IMR-90 (cell line): ENCODE measurements around the gene SIGLEC9. TPM values are rescaled to one million over a fixed set of nuclear protein-coding genes. Genes with fewer than 3 reads are reported as not detected.

Experiments
- ATAC-seq: fragments of 200-7000 bp; cut with Tn5 transposase; 2 replicates; pipeline ENCODE4 v1.9.1; 2020; ENCODE audit warnings: low read depth, mild to moderate bottlenecking, moderate library complexity
- BruUV-seq: library from RNA; stranded (reverse); fragments of 400-500 nt; replicated peaks from 2 replicates; lab custom pipeline; 2021; lab: Mats Ljungman, UMichigan
- CTCF ChIA-PET: fragments of 300-600 bp; formaldehyde crosslinking; extraction: SDS; loops from one replicate; lab custom pipeline; 2021; ENCODE audit warnings: antibody characterized with exemption; lab: Yijun Ruan, JAX
- POLR2A ChIA-PET: fragments of 300-600 bp; sonication (Branson Sonifier 250); formaldehyde crosslinking; loops from one replicate; lab custom pipeline; 2022; ENCODE audit warnings: antibody characterized with exemption; ENCODE audit not compliant: unreplicated experiment; lab: Charles Lee
- DNase-seq: peaks from one replicate; pipeline ENCODE4 v3.0.0; 2013
- H2AFZ ChIP-seq: replicated peaks from 2 replicates; pipeline ENCODE3; 2013; ENCODE audit warnings: low read length, mild to moderate bottlenecking; ENCODE audit not compliant: poor library complexity
- H2AK5ac ChIP-seq: 2 replicates; pipeline ENCODE4 v1.6.1; 2013; ENCODE audit warnings: low read depth, low read length, inconsistent platforms
- H2AK9ac ChIP-seq: replicated peaks from 2 replicates; pipeline ENCODE3; 2013; ENCODE audit warnings: mild to moderate bottlenecking, low read depth, low read length, moderate library complexity; ENCODE audit not compliant: poor library complexity
- H2BK120ac ChIP-seq: 2 replicates; pipeline ENCODE4 v1.6.1; 2013; ENCODE audit warnings: low read depth, low read length, inconsistent platforms
- H2BK15ac ChIP-seq: 3 replicates; pipeline ENCODE4 v1.6.1; 2013; ENCODE audit warnings: low read depth, low read length, inconsistent platforms
- H2BK20ac ChIP-seq: 2 replicates; pipeline ENCODE4 v1.6.1; 2013; ENCODE audit warnings: low read depth, mild to moderate bottlenecking, inconsistent platforms, low read length, moderate library complexity
- H2BK5ac ChIP-seq: 2 replicates; pipeline ENCODE4 v1.6.1; 2013; ENCODE audit warnings: mild to moderate bottlenecking, low read depth, low read length, inconsistent platforms; ENCODE audit not compliant: poor library complexity, severe bottlenecking
- H3K14ac ChIP-seq: replicated peaks from 2 replicates; pipeline ENCODE4 v1.6.1; 2013; ENCODE audit warnings: low read depth, low read length, inconsistent platforms
- H3K18ac ChIP-seq: 2 replicates; pipeline ENCODE4 v1.6.1; 2013; ENCODE audit warnings: low read depth, low read length, control low read depth
- H3K23ac ChIP-seq: 2 replicates; pipeline ENCODE4 v1.6.1; 2013; ENCODE audit warnings: low read depth, low read length, inconsistent platforms
- H3K27ac ChIP-seq: 2 replicates; pipeline ENCODE4 v1.5.1; 2013; ENCODE audit warnings: mild to moderate bottlenecking, control low read depth, low read length; ENCODE audit not compliant: insufficient read depth
- H3K27me3 ChIP-seq: 2 replicates; pipeline ENCODE4 v1.6.1; 2013; ENCODE audit warnings: low read length; ENCODE audit not compliant: control insufficient read depth, insufficient read depth
- H3K36me3 ChIP-seq: 2 replicates; pipeline ENCODE4 v1.6.1; 2013; ENCODE audit warnings: low read length, mixed read lengths; ENCODE audit not compliant: control insufficient read depth, insufficient read depth
- H3K4ac ChIP-seq: 2 replicates; pipeline ENCODE4 v1.6.1; 2013; ENCODE audit warnings: low read depth, low read length, inconsistent platforms
- H3K4me1 ChIP-seq: 2 replicates; pipeline ENCODE4 v1.6.1; 2013; ENCODE audit warnings: low read length, mixed read lengths; ENCODE audit not compliant: control insufficient read depth, insufficient read depth
- H3K4me2 ChIP-seq: 2 replicates; pipeline ENCODE4 v1.6.1; 2013; ENCODE audit warnings: low read depth, mild to moderate bottlenecking, control low read depth, low read length, moderate library complexity
- H3K4me3 ChIP-seq: 2 replicates; pipeline ENCODE4 v1.5.1; 2013; ENCODE audit warnings: low read depth, mild to moderate bottlenecking, control low read depth, low read length, moderate library complexity; ENCODE audit not compliant: insufficient read depth
- H3K56ac ChIP-seq: 2 replicates; pipeline ENCODE4 v1.6.1; 2013; ENCODE audit warnings: low read length, inconsistent platforms; ENCODE audit not compliant: insufficient read depth; ENCODE audit errors: extremely low read depth
- H3K79me1 ChIP-seq, 2 experiments: 2 replicates each; pipeline ENCODE4 v1.6.1; 2013; ENCODE audit warnings: low read length in 2 of 2, inconsistent platforms in 1 of 2, low read depth in 1 of 2
- H3K9ac ChIP-seq: 2 replicates; pipeline ENCODE4 v1.6.1; 2013; ENCODE audit warnings: low read depth, low read length, control low read depth
- H3K9me1 ChIP-seq: 2 replicates; pipeline ENCODE4 v1.6.1; 2013; ENCODE audit warnings: low read length, inconsistent platforms; ENCODE audit not compliant: insufficient read depth
- H3K9me3 ChIP-seq: 2 replicates; pipeline ENCODE4 v1.6.1; 2013; ENCODE audit warnings: low read length; ENCODE audit not compliant: control insufficient read depth, insufficient read depth
- H4K20me1 ChIP-seq: 2 replicates; pipeline ENCODE4 v1.6.1; 2013; ENCODE audit warnings: low read length, inconsistent platforms; ENCODE audit not compliant: insufficient read depth
- H4K5ac ChIP-seq: 2 replicates; pipeline ENCODE4 v1.6.1; 2013; ENCODE audit warnings: mild to moderate bottlenecking, low read depth, low read length, control low read depth
- H4K8ac ChIP-seq, 2 experiments: 2 replicates each; pipeline ENCODE4 v1.6.1; 2013; ENCODE audit warnings: low read depth in 2 of 2, low read length in 2 of 2, control low read depth in 1 of 2, inconsistent platforms in 1 of 2
- H4K91ac ChIP-seq: 2 replicates; pipeline ENCODE4 v1.6.1; 2013; ENCODE audit warnings: low read depth, low read length, inconsistent platforms; ENCODE audit not compliant: insufficient read depth
- BHLHE40 ChIP-seq: fragments of 150-350 bp; IDR thresholded peaks from 2 replicates; pipeline ENCODE4 v1.6.1; 2016; ENCODE audit warnings: mild to moderate bottlenecking, low read depth, low read length
- CEBPB ChIP-seq: IDR thresholded peaks from 2 replicates; pipeline ENCODE4 v1.6.1; 2012; ENCODE audit warnings: low read depth, low read length, improper control_type of control experiment
- CHD1 ChIP-seq: IDR thresholded peaks from 2 replicates; pipeline ENCODE4 v1.6.1; 2012; ENCODE audit warnings: low read depth, low read length, improper control_type of control experiment
- ELK1 ChIP-seq: fragments of 150-350 bp; IDR thresholded peaks from 2 replicates; pipeline ENCODE4 v1.6.1; 2016; ENCODE audit warnings: low read depth, mild to moderate bottlenecking, low read length, moderate library complexity, borderline replicate concordance
- FOS ChIP-seq: fragments of 150-350 bp; IDR thresholded peaks from 2 replicates; pipeline ENCODE4 v1.6.1; 2016; ENCODE audit warnings: low read depth, low read length
- MAFK ChIP-seq: IDR thresholded peaks from 2 replicates; pipeline ENCODE4 v1.6.1; 2012; ENCODE audit warnings: low read depth, low read length, improper control_type of control experiment
- MAZ ChIP-seq: IDR thresholded peaks from 2 replicates; pipeline ENCODE4 v1.6.1; 2012; ENCODE audit warnings: low read depth, mild to moderate bottlenecking, low read length, improper control_type of control experiment, moderate library complexity, borderline replicate concordance
- MXI1 ChIP-seq: IDR thresholded peaks from 2 replicates; pipeline ENCODE4 v1.6.1; 2012; ENCODE audit warnings: low read depth, mild to moderate bottlenecking, low read length, moderate library complexity, borderline replicate concordance
- POLR2A ChIP-seq: IDR thresholded peaks from 2 replicates; pipeline ENCODE4 v1.6.1; 2012; ENCODE audit warnings: mild to moderate bottlenecking, low read depth, low read length
- RAD21 ChIP-seq: IDR thresholded peaks from 2 replicates; pipeline ENCODE4 v1.6.1; 2012; ENCODE audit warnings: low read length, improper control_type of control experiment
- RCOR1 ChIP-seq: IDR thresholded peaks from 2 replicates; pipeline ENCODE4 v1.6.1; 2012; ENCODE audit warnings: mild to moderate bottlenecking, low read length, improper control_type of control experiment; ENCODE audit not compliant: insufficient replicate concordance
- RFX5 ChIP-seq: IDR thresholded peaks from 2 replicates; pipeline ENCODE4 v1.8.0; 2012; ENCODE audit warnings: low read depth, mild to moderate bottlenecking, low read length, moderate library complexity
- SMC3 ChIP-seq: fragments of 150-350 bp; IDR thresholded peaks from 2 replicates; pipeline ENCODE4 v1.6.1; 2016; ENCODE audit warnings: low read depth, mild to moderate bottlenecking, antibody characterized with exemption, low read length, moderate library complexity
- USF2 ChIP-seq: fragments of 150-350 bp; IDR thresholded peaks from 2 replicates; pipeline ENCODE4 v1.6.1; 2017; ENCODE audit warnings: mild to moderate bottlenecking, antibody characterized with exemption, low read length, low read depth
- WGBS, 2 experiments: methylation state at CpG; one replicate each; pipeline versions ENCODE4 v1.1.5 to v1.1.7; 2013; ENCODE audit warnings: missing lambda C conversion rate in 2 of 2; ENCODE audit not compliant: insufficient read length in 1 of 2; ENCODE audit errors: extremely low coverage in 2 of 2; 5-methylcytosine and 5-hydroxymethylcytosine counted together
- dilution Hi-C: fragments of 300-500 bp; cut with HindIII; formaldehyde crosslinking; loops from one replicate; pipeline ENCODE4 v1.14.3; 2018; ENCODE audit warnings: low sequenced_read_pairs; ENCODE audit not compliant: unreplicated experiment
- in situ Hi-C: fragments of 300-500 bp; cut with MboI; formaldehyde crosslinking; loops from 3 replicates; pipeline ENCODE4 v1.14.3; 2019; ENCODE audit warnings: low sequenced_read_pairs, inconsistent platforms, mixed read lengths
- intact Hi-C: fragments of 100-400 bp; cut with micrococcal nuclease; formaldehyde crosslinking; loops from 2 replicates; pipeline ENCODE4 v1.10.0; 2022
- polyA plus RNA-seq, 3 experiments: library from polyadenylated mRNA; depleted of rRNA; stranded (reverse); fragments of >200 nt; gene quantifications; 2 replicates each; pipeline ENCODE4 v1.2.3, GENCODE V29; 2012; ENCODE audit warnings: low replicate concordance in 1 of 3
- total RNA-seq: library from RNA; depleted of rRNA; stranded (reverse); fragments of >200 nt; gene quantifications from 2 replicates; pipeline ENCODE4 v1.2.3, GENCODE V29; 2012

The SIGLEC9 gene
- total and polyA plus RNA-seq, 2 of the 4 experiments (the other 2 are of a cell fraction), result 0.03 TPM; not detected in 1

GRCh38 chr19:51131780-51132680 is 7.3 kb downstream of the SIGLEC9 start:
- H4K5ac ChIP-seq, result no peak overlapping the region
- H3K27ac ChIP-seq, result no peak overlapping the region
- dilution Hi-C loops, result no loop called here
- in situ Hi-C loops, result no loop called here
- peak; percentile 72 for ATAC-seq
- no peak overlapping the region; the same call in 1 of the 2 replicates for H3K4me2 ChIP-seq
- H2BK15ac ChIP-seq, result no peak overlapping the region
- intact Hi-C loops, result no loop called here
- H2AK5ac ChIP-seq, result no peak overlapping the region
- H3K23ac ChIP-seq, result no peak overlapping the region; the same call in 1 of the 2 replicates
- POLR2A ChIA-PET, result no interaction called here
- no peak overlapping the region for H2BK20ac ChIP-seq
- no peaks in the 10 kb centered on the region for H3K79me1 ChIP-seq
- peak; percentile 38 for DNase-seq
- H3K18ac ChIP-seq, result no peak overlapping the region
- no peak overlapping the region for H2AK9ac ChIP-seq
- H3K27me3 ChIP-seq, result no peaks in the 10 kb centered on the region; the same call in 1 of the 2 replicates
- peaks cover 4% of the 10 kb centered on the region; the same call in 1 of the 2 replicates for H3K9me1 ChIP-seq
- WGBS, 2 experiments, result 21% methylated on average over 10 of the region's 24 CpGs; no CpG with 5 or more reads in 1 of the 2 experiments
- 0 out of 2 replicates have a peak, but pooled peaks cover 2% of the 10 kb centered on the region for H3K4me1 ChIP-seq
- no peak overlapping the region for H3K9ac ChIP-seq
- no peak overlapping the region for H2BK5ac ChIP-seq
- H4K91ac ChIP-seq, result no peak overlapping the region
- no peaks in the 10 kb centered on the region for H4K20me1 ChIP-seq
- H3K56ac ChIP-seq, result no peak overlapping the region
- H3K9me3 ChIP-seq, result no peaks in the 10 kb centered on the region
- H3K14ac ChIP-seq, result no peak overlapping the region
- no peak overlapping the region for H3K4me3 ChIP-seq
- CTCF ChIA-PET, result no interaction called here
- H3K4ac ChIP-seq, result no peak overlapping the region
- peak overlapping the region; percentile 71 for H2AFZ ChIP-seq
- H3K36me3 ChIP-seq, result no peaks in the 10 kb centered on the region
- H2BK120ac ChIP-seq, result no peak overlapping the region
- no TSS peak for BruUV-seq
- H4K8ac ChIP-seq, result no peak overlapping the region
- TF ChIP-seq FOS (no peak), RCOR1 (no peak), SMC3 (no peak), RFX5 (no peak), RAD21 (no peak), ELK1 (no peak), CEBPB (no peak), MXI1 (no peak), CHD1 (no peak), BHLHE40 (no peak), USF2 (no peak), POLR2A (no peak), MAZ (no peak), MAFK (no peak)
